ENCODE results near the gene CDK6.
"Not testable (repeated sequence)": the region's sequence is repeated elsewhere in the genome, so short reads cannot be mapped to it uniquely, and the experiment has no call there.

The CDK6 gene

GRCh38 chr7:92836489-92836999, at the start of gene CDK6:
Gene CDK6 (minus strand): TSS chr7:92836573. CDS start chr7:92833323, 3,250 bp downstream.
- no peak for DNase-seq

GRCh38 chr7:92886039-92886438, 49.7 kb upstream of the CDK6 start:
- not testable (repeated sequence) for DNase-seq

DNA sequence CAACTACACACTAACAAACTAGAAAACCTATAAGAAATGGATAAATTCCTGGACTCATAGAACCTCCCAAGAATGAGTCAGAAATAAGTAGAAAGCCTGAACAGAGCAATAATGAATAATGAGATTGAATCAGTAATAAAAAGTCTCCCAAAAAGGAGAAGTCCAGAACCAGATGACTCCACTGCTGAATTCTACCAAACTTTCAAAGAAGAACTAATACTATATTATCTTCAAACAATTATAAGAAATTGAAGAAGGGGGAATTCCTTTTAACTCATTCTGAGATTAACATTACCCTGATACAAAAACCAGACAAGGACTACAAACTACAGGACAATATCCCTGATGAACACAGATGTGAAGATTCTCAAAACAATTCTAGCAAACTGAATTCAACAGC, 47.8 kb upstream of the CDK6 start:
- DNase-seq: no peak

DNA sequence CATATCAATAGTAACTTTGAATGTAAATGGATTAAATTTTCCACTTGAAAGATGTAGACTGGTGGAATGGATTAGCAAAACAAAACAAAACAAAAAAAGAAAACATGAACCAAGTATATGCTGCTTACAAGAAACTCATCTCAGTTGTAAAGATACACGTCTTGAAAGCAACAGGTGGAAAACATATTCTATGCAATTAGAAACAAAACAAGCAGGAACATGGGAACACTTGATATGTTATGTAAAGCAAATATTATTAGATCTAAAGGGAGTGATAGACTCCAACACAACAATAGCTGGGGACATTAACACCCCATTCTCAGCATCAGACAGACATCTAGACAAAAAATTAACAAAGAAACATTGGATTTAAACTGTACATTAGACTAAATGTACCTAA, 46.4 kb upstream of the CDK6 start:
- no peak for DNase-seq

DNA sequence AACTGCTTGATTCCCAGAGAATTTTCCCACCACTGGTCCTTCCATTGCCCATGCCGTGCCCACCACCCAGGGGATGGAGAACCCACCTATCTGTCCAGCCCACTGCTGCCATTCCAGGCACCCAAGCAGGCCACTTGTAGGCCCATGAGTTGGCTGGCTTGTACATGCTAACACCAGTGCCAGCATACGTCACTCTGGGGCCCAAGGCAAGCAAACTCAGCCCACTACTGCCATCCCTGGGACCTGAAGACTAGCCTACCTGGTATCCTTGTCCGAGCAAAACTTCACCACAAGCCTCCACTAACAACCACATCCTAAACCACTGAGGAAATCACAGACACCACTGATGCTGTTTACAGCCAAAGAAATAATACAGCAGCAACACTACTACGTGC, 44.7 kb upstream of the CDK6 start:
- no peak for DNase-seq

GRCh38 chr7:92880212-92881090, 44.1 kb upstream of the CDK6 start:
- DNase-seq: no peak

GRCh38 chr7:92877367-92877766, 41.0 kb upstream of the CDK6 start:
- DNase-seq: no peak

GRCh38 chr7:92876836-92877235, 40.5 kb upstream of the CDK6 start:
- DNase-seq: no peak

GRCh38 chr7:92875719-92876118, 39.3 kb upstream of the CDK6 start:
- DNase-seq: no peak

- no peak for DNase-seq
Measured at GRCh38 chr7:92875173-92875572, 38.8 kb upstream of the CDK6 start.

DNA sequence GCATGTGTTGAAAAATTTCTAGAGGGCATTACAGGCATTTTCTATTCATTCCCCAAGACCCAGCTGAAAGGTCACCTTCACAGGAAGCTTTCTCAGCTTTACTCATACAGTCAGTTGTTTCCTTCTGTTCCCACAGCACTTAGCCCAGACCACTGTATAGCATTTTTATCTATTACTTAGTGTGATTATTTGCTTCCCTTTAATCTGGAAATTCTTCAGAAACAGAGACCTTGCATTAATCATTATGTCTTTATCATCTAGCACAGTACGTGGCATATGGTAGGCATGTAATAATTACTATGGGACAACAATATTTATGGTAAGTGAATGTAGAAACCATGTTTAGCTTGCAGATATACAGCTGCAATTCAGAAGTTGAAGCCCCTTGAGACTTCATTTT, 38.2 kb upstream of the CDK6 start:
- no peak for DNase-seq

DNA sequence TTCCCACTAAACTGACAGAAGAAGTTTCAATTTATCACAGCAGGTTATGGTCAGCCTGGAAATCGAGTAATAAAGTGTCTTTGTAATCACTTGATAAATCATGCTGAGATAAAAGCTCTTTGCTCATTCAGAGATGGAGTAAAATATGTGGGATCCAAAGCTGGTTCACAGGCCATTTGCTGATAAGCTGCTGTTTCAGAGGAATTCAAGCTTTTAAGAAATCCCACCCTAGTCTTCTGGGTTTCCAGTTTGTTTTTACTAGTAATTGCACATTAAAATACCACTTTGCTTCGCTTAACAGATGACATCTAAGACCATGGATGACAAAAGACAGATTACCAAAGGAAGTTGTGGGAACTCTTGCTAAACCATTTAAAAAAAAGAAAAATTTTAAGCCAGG, 37.4 kb upstream of the CDK6 start:
- no peak for DNase-seq

DNA sequence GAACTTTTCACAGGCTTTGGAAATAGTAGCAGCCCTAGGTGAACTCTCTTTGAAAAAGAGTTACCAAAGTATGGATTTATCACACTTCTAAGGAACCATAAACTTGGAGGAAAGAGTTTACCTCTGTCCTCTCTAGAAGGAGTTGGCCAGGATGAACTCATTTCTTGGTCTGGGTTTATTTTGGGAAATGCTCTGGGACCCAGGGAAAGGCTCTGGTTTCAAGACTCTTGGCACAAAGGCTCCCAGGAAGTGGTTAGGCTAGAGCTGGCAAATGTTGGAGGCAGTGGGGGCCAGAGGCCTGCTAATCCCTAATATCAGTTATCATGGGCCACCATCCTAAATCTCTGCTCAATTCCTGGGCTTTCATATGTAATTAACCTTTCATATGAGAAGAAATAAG, 36.3 kb upstream of the CDK6 start:
- DNase-seq: no peak

GRCh38 chr7:92868683-92869293, 32.4 kb upstream of the CDK6 start:
- no peak for DNase-seq

GRCh38 chr7:92864169-92864568, 27.8 kb upstream of the CDK6 start:
- not testable (repeated sequence) for DNase-seq

DNA sequence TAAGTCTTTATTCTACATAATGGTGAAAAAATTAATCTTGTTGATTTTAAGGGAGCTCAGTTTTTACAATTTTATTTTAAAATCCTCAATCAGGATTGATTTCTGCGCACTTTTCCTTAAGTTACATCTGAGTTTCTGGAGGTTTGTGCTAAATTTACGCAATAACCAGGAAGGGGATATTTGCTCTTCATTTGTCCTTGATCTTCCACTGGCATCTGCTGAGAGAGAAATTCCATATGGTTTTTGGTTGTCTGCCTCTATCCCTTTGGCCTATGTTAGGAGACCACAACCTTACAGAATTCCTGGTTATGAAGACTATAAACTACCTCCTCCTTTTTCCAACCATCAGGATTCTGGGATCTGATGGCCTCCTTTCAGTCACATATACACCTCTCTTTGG, 20.1 kb upstream of the CDK6 start:
- no peak for DNase-seq

DNA sequence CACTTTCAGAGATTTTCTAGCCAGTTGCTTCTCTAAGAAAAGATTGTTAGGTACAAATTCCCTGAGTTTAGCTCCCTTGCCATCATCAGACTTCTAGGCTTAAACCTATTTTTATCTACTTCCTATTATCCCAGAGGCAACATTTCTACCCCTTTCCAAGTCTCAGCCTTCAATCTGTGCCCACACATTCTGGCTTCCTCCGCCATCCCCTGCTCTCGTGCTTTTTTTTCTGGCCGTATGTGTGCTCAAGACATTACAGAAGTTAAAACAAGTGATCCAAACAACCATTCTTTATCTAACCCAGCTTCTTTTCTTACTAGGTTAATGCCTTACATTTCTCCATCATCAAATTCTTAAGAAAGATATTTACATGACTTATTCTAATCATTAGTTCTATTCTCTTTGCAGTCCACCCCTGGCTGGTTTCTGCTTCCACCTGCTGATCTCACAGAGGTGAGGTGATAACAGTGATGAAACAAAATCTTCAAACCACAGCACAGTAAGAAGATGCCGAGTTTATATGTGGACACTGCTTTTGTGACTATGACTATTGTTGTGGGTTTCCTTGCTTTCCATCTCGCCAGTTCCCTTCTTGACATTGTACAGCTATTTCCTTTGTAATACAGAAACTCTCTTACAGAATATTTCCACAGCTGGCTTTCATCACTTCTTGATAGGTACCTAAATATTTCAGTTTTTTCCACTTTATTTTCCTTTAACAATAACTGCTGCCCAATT, 18.3 kb upstream of the CDK6 start:
- no peak for DNase-seq

GRCh38 chr7:92851732-92852131, 15.4 kb upstream of the CDK6 start:
- no peak for DNase-seq

DNA sequence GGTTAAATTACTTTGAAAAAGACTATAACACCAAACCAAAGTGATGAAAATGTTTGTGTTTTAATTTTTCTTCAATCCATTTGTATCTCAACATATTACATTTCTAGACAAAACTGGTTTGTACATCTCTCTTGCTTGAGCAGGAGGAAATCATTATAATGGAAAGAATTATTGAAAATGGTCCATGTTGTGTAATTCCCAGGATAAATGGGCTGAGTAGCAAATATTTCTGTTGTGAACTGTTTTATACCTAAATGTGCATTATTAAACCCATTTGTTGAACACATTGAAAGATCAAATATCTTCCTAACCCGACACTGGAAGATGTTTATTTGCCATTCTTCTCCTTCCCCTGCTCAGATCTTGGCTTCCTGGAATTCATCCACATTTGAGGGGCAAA, 14.1 kb upstream of the CDK6 start:
- no peak for DNase-seq

DNA sequence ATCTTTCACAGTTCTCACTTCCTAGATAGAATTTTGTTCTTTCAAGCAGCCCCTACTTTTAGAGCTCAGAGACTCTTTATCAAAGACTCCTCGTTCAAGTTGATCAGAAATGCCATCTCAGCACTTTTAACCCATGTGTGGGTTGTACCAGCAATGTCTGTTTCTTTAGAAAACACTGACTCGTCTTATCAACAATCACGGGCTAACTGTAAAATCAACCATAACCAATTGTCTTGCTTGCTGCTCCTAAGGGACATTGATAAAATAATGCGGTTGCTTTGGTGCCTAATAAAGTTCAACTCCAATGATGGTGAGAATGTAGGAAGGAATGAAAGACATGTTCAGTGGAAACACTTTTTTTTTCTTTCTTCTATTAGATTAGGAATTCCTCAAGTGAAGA, 12.9 kb upstream of the CDK6 start:
- no peak for DNase-seq

DNA sequence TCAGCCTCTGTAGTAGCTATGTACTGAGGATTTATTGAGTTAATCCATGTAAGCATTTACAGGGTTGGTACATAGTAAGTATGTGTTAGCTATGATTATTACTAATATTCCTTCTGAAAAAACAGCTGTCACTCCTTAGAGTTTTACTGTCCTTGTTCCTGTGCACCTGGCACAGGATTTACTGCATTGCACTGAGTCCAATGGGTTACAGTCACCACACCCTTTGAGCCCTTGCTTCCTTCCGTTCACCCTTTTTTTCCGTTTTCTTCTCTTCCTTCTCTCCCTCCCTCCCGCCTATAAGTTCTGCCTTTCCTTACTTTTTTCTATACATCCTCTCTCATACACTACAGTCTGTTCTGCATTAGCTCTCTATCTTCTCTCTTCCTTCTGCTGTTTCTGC, 12.5 kb upstream of the CDK6 start:
- DNase-seq: no peak

DNA sequence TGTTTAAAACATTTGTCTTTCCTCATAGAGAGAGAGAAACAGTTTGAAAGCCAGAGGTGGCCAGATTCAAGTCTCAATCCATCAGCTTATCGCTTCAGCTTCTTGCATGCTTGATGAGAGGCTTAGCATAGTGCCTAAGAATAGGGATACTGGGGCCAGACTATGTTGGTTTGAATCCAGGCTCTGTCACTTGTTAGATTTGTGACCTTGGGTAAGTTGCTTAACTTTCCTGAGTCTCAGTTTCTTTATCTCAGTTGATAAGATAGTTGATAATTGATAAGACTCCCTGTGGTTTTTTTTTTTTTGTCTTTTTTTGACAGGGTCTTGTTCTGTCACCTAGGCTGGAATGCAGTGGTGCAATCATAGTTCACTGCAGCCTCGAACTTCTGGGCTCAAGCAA, 12.1 kb upstream of the CDK6 start:
- DNase-seq: no peak

GRCh38 chr7:92847305-92847704, 10.9 kb upstream of the CDK6 start:
- no peak for DNase-seq

- DNase-seq: no peak
Measured at GRCh38 chr7:92845736-92846135, 9.4 kb upstream of the CDK6 start.

Data from NCI-H1417 treated with DMSO at 0.1 percent for 48 hours (cell line).